AG10803 (cell line): Measurements from ENCODE around the gene PGM1.

ENCODE experiments used
- DNase-seq: peaks from one replicate; pipeline ENCODE4 v3.0.0; 2010; ENCODE audit warnings: low read depth
- H3K4me3 ChIP-seq: 2 replicates; pipeline ENCODE4 v1.5.1; 2011; ENCODE audit warnings: mild to moderate bottlenecking, low read length, control low read depth
- CTCF ChIP-seq: conservative IDR thresholded peaks from 2 replicates; pipeline ENCODE4 v1.5.1; 2011; ENCODE audit warnings: mild to moderate bottlenecking, low read length, control low read depth, inconsistent platforms

PGM1 gene

DNA sequence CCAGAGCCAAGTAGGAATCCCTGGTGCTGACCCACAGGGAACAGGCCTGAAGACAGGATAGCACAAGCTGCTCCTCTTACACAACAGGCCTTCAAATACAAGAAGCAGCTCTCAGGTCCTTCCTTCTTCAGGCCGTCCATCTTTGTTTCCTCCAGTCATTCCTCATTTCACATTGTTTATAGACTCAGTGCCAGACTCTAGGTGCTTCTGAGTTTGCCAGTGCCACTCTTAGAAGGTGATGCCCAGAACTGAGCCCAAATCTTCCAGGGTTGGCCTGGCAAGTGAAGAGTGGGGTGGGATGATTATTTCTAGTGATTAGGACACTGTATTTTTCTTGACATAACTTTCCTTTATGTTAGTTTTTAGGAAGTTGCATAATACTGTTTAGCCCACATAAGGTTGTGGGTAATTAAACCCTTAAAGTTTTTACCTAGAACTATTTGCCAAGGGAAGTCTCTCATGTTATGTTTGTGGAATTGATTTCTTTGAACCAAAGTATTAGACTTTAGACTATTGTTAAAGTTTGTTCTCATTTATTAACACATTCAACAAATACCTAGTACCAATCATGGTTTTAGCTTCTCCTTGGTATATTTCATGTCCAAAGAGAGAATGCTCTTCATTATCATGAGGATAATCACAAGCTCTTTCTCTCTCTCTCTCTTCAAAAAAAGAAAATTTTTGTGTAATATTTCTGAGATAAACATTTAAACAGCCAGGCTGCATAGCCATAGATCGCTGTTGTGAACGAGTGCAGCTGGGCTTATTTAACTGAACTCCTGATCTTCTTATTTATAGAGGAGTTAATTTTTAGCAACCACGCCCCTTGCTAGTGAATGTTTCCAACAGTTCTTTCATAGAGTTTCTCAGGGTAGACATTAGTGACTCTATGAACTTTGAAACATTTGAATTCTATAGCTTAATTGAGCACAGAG, 47.7 kb downstream of the PGM1 start:
- H3K4me3 ChIP-seq: no peak overlapping the region
- no peak for TF ChIP-seq CTCF
- DNase-seq: no peak

- no peak for TF ChIP-seq CTCF
- H3K4me3 ChIP-seq: no peak overlapping the region
- no peak for DNase-seq
These were observed 48.4 kb downstream of the PGM1 start for GRCh38 chr1:63641615-63642014.

DNA sequence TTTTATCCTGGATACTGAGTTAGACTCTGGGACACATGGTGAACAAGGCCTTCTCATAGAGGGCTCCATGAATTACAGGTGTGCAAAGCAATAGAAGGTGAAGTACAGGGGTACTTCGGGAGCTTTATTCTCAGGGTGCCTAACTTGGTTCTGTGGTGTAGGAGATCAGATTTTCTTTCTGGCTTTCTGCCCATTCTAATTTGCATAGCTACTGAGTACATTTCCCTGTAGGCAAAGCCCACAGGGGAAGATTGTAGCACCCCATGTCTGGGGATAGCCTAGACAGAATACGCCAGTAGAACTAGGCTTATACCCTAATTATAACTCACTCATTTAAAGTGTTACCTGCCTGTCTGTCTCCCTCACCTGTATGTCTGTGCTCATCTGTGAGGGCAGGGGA, 49.7 kb downstream of the PGM1 start:
- H3K4me3 ChIP-seq: no peak overlapping the region
- TF ChIP-seq CTCF: no peak

DNA sequence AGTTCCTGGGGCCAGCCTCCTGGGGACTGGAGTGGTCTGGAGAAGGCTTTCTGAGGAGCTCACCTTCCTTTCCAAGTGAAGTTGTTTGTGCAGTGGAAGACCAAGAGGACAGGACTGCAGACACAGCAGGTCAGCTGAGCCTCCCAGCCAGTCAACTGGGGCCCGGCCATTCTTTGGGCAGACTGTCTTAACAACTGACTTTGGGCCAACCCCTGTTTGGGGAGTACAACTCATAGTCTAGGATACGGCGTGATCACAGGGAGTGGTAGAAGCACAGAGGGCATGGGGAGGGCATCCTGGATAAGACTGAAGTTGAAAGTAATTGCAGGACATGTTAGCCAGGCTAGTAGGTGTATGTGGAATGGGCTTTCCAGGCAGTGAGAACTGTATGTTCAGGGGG, 50.3 kb downstream of the PGM1 start:
- H3K4me3 ChIP-seq: no peak overlapping the region
- DNase-seq: no peak
- TF ChIP-seq CTCF: no peak

More for the DNA sequence above, 49.7 kb downstream of the PGM1 start:
- no peak for DNase-seq

- no peak overlapping the region for H3K4me3 ChIP-seq
- no peak for TF ChIP-seq CTCF
- DNase-seq: no peak
These were observed 50.7 kb downstream of the PGM1 start for GRCh38 chr1:63643926-63644325.

- no peak for TF ChIP-seq CTCF
- H3K4me3 ChIP-seq: no peak overlapping the region
- peak; percentile 31 for DNase-seq
These were observed 52.1 kb downstream of the PGM1 start for GRCh38 chr1:63645317-63645716.

- no peak for DNase-seq
- no peak for TF ChIP-seq CTCF
- H3K4me3 ChIP-seq: no peak overlapping the region
These were observed 55.5 kb downstream of the PGM1 start for GRCh38 chr1:63648689-63649088.
